ENCODE measurements around the gene KCNQ1OT1.

KCNQ1OT1 gene

DNA sequence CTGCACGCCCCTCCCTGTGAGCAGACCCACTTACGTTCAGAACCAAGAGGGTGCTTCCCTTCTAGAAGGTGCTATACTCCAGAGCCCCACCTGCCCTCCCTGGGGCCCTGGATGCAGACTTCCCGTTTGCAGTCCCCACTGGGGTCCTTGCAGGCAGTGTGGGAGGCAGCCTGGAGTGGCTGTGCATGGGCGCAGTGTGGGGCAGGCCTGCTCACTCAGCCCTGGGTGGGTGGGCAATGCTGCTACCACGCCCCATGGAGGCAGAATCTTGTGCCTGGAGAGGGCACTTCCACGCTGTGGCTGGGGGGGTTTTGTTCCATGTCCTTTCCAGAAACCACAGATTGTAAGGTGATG lies 116.2 kb downstream of the KCNQ1OT1 start:
- Histone ChIP-seq H3K36me3 (ENCODE audit: insufficient read depth, low read depth, low read length) (no peaks in the 10 kb centered on the region), H3K27me3 (ENCODE audit: insufficient read depth, low read length) (peaks cover 97% of the 10 kb centered on the region), H3K4me3 (ENCODE audit: low read length) (no peak overlapping the region), H3K4me1 (ENCODE audit: insufficient read depth, low read length) (no peaks in the 10 kb centered on the region), H3K9ac (ENCODE audit: low read depth, low read length) (no peak overlapping the region), H3K9me3 (ENCODE audit: insufficient read depth, low read depth, low read length) (no peaks in the 10 kb centered on the region), H3K27ac (ENCODE audit: low read length) (no peak overlapping the region)

DNA sequence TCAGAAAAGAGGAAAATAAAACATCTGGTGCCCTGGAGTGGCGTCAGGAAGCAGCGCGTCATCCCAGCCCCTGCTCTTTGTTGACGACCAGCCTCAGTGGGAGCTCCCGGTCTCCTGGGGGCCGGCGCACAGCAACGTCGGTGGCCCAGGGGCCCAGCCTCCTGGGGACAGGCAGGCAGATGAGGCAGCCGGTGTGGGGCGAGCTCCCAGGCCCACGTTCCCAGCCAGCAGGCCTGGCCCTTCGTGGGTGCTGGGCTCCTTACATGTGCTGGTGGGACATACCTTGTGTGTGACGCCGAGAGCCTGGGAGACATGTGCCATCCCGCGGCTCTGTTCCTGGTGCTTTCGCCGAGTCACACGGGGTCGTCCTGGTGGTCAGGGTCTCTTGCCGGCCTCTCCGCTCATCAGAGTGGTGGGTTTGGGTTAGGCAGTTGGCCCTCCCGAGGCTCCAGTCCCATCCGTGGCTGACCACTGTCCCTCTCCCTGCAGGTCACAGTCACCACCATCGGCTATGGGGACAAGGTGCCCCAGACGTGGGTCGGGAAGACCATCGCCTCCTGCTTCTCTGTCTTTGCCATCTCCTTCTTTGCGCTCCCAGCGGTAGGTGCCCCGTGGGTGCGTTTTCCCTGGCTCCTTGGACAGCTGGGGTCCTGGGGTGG lies 116.7 kb downstream of the KCNQ1OT1 start:
- Histone ChIP-seq H3K9ac (ENCODE audit: low read depth, low read length) (no peak overlapping the region), H3K9me3 (ENCODE audit: insufficient read depth, low read depth, low read length) (no peaks in the 10 kb centered on the region), H3K4me1 (ENCODE audit: insufficient read depth, low read length) (no peaks in the 10 kb centered on the region), H3K36me3 (ENCODE audit: insufficient read depth, low read depth, low read length) (no peaks in the 10 kb centered on the region), H3K27ac (ENCODE audit: low read length) (no peak overlapping the region), H3K27me3 (ENCODE audit: insufficient read depth, low read length) (peaks cover 97% of the 10 kb centered on the region), H3K4me3 (ENCODE audit: low read length) (no peak overlapping the region)

DNA sequence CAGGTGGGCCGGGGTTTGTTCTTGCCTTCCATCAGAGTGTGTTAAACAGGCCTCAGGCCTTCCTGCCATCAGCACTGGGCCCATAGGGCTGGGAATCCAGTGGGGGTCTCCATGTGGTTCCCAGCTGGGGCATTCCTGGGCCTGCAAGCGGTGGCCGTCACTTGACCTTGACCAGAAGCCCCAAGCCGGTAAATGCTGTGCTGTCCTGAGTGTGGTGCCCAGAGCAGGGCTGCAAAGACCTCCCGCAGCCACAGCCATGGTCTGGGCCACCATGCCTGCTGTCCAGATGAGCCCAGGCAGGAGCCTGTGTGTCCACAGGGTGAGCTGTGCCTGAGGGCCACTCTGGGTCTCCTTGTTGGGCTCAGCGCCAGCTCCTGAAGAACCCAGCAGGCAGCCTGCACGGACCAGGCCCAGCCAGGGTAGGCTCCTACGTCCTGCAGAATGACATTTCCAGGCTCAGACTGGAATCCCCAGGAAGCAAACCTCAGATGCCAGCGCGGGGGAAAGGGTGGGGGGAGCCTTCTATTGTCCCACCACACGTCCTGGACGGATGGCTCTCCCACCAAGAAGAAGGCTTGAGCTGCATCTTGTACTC lies 117.3 kb downstream of the KCNQ1OT1 start:
- Histone ChIP-seq H3K4me1 (ENCODE audit: insufficient read depth, low read length) (no peaks in the 10 kb centered on the region), H3K4me3 (ENCODE audit: low read length) (no peak overlapping the region), H3K27me3 (ENCODE audit: insufficient read depth, low read length) (peaks cover 93% of the 10 kb centered on the region), H3K27ac (ENCODE audit: low read length) (no peak overlapping the region), H3K36me3 (ENCODE audit: insufficient read depth, low read depth, low read length) (no peaks in the 10 kb centered on the region), H3K9ac (ENCODE audit: low read depth, low read length) (no peak overlapping the region), H3K9me3 (ENCODE audit: insufficient read depth, low read depth, low read length) (no peaks in the 10 kb centered on the region)

DNA sequence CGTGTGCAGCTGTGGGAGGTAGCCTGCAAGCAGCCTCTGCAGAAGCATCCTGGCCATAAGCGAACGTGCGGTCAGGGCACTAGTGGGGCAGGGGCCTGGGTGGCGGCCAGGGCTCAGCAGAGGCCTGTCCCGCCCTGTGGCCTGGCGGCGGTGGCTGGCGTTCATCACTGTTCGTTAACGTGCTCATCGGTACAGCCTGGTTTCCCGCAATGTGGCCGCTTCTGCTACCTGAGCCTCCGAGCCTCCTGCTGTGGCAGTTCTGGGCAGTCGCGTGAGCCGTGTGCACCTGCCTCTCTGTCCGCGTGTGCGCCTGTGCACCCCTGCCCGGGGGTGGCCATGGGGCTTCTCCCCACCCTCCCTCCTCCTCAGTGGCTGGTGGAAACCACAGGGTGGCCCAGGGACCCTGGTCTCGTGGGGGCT lies 117.9 kb downstream of the KCNQ1OT1 start:
- Histone ChIP-seq H3K27me3 (ENCODE audit: insufficient read depth, low read length) (peaks cover 92% of the 10 kb centered on the region), H3K27ac (ENCODE audit: low read length) (no peak overlapping the region), H3K4me3 (ENCODE audit: low read length) (no peak overlapping the region), H3K4me1 (ENCODE audit: insufficient read depth, low read length) (no peaks in the 10 kb centered on the region), H3K36me3 (ENCODE audit: insufficient read depth, low read depth, low read length) (no peaks in the 10 kb centered on the region), H3K9me3 (ENCODE audit: insufficient read depth, low read depth, low read length) (no peaks in the 10 kb centered on the region), H3K9ac (ENCODE audit: low read depth, low read length) (no peak overlapping the region)

DNA sequence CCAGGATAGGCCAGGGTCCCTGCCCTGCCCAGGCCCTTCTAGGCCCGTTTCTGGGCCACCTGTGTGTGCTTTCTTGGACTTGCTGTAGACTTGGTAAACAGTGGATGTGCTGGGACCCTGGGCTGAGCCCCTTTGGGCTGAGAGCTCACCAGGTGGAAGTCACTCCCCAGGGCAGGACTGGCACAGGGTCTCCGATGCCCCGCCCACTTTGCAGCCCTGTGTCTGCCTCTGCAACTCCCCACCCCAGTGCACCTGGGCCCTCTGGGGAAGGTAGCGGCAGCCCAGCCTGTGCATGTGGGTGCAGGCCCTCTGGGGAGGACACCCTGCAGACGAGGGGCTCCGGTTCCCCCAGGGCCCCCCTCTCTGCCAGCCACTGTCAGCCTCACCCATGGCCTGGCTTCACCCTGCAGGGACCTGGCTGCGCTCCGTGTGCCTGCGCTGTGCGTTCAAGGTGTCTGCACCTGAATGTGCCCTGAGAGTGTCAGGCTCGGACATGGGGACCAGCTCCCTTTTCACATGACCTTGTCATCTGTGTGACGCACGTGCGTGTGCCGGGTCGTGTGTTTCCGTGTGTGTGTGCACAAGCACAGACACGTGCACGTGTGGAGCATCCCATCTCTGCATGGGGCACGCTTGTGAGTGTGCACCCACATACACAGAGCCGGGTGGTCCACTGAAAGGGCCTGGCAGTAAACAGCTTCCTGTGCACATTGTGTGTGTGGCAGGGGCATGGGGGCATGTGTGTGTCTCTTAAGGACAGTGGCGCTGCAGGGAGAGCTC lies 118.5 kb downstream of the KCNQ1OT1 start:
- Histone ChIP-seq H3K9ac (ENCODE audit: low read depth, low read length) (no peak overlapping the region), H3K4me3 (ENCODE audit: low read length) (no peak overlapping the region), H3K27me3 (ENCODE audit: insufficient read depth, low read length) (peaks cover 92% of the 10 kb centered on the region), H3K9me3 (ENCODE audit: insufficient read depth, low read depth, low read length) (no peaks in the 10 kb centered on the region), H3K4me1 (ENCODE audit: insufficient read depth, low read length) (no peaks in the 10 kb centered on the region), H3K36me3 (ENCODE audit: insufficient read depth, low read depth, low read length) (no peaks in the 10 kb centered on the region), H3K27ac (ENCODE audit: low read length) (no peak overlapping the region)

DNA sequence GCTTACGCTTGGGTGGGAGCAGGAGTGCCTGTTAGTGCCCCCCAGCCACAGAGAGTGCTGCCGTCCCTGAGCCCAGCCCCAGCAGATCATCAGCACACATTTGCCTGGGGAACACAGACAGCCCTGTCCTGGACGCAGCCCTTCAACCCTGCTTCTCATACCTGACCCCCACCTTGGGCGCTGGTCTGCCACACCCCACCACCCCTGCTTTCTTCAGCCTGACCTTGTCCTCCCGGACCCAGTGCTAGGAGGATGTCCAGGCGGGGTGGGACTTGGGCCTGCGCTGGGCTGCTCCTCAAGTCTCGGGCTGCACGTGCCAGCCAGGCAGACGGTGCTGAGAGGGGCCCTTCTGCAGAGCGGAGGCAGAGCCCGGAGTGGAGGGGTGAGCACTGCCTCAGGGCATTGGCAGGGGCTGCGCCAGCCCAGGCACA lies 119.2 kb downstream of the KCNQ1OT1 start:
- Histone ChIP-seq H3K36me3 (ENCODE audit: insufficient read depth, low read depth, low read length) (no peaks in the 10 kb centered on the region), H3K4me1 (ENCODE audit: insufficient read depth, low read length) (no peaks in the 10 kb centered on the region), H3K27me3 (ENCODE audit: insufficient read depth, low read length) (peaks cover 92% of the 10 kb centered on the region), H3K9ac (ENCODE audit: low read depth, low read length) (no peak overlapping the region), H3K9me3 (ENCODE audit: insufficient read depth, low read depth, low read length) (no peaks in the 10 kb centered on the region), H3K4me3 (ENCODE audit: low read length) (no peak overlapping the region), H3K27ac (ENCODE audit: low read length) (no peak overlapping the region)

DNA sequence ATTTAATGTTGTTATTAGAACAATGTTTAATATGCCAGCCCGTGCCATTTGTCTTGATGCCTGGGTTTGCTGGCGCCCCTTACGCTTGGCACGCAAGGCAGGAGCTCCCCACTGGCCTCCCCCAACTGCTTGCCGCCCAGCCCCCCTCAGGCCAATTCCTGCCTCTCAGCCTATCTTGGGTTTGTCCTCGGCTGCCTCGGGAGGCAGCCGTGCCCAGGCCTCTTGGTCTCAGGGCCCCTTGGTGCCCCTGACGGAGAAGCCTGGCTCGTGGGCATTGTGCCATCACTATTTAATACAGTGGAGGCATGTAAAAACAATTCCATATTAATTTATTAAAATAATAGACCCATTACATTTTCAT lies 119.8 kb downstream of the KCNQ1OT1 start:
- Histone ChIP-seq H3K9me3 (ENCODE audit: insufficient read depth, low read depth, low read length) (no peaks in the 10 kb centered on the region), H3K27ac (ENCODE audit: low read length) (no peak overlapping the region), H3K4me1 (ENCODE audit: insufficient read depth, low read length) (no peaks in the 10 kb centered on the region), H3K27me3 (ENCODE audit: insufficient read depth, low read length) (peaks cover 91% of the 10 kb centered on the region), H3K4me3 (ENCODE audit: low read length) (no peak overlapping the region), H3K36me3 (ENCODE audit: insufficient read depth, low read depth, low read length) (no peaks in the 10 kb centered on the region), H3K9ac (ENCODE audit: low read depth, low read length) (no peak overlapping the region)

DNA sequence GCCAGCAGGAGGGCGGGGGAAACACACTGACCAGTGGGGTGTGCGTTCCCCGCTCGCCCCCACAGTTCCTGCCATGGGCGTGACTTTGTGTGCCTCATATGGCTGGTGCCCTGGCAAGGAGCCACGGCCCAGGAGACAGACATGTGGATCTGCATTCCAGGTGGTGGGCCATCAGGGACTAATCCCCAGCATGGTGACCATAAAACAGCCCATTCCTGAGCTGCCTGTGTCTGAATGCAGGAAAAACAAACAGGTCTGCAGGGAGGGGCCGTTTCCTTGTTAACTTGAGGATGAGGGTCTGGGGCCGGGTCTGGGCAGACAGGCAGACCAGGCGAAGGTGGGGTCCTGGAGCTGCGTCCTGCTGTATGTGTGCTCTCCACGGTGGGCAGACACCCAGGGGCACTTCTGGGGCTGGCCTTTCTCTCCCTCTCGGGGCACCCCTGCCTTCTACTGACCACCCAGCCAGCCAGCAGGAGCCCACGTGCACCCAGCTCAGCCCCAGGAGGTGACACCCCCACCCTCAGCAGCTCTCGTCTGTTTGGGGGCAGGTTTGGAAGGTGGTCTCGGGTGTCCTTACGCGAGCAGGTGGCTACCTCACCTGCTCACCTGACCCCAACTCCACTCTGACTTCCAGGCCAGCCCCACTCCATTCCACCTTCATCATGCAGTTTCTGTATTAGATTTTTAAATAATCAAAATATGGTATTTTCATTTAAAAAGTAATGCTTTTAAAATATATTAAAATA lies 120.3 kb downstream of the KCNQ1OT1 start:
- no peak overlapping the region for H3K27ac ChIP-seq (ENCODE audit: low read length)
- H3K36me3 ChIP-seq (ENCODE audit: insufficient read depth, low read depth, low read length): no peaks in the 10 kb centered on the region
- no peak overlapping the region for H3K9ac ChIP-seq (ENCODE audit: low read depth, low read length)
- no peak overlapping the region for H3K4me3 ChIP-seq (ENCODE audit: low read length)
- H3K4me1 ChIP-seq (ENCODE audit: insufficient read depth, low read length): no peaks in the 10 kb centered on the region
- peaks cover 85% of the 10 kb centered on the region for H3K27me3 ChIP-seq (ENCODE audit: insufficient read depth, low read length)
- no peaks in the 10 kb centered on the region for H3K9me3 ChIP-seq (ENCODE audit: insufficient read depth, low read depth, low read length)

DNA sequence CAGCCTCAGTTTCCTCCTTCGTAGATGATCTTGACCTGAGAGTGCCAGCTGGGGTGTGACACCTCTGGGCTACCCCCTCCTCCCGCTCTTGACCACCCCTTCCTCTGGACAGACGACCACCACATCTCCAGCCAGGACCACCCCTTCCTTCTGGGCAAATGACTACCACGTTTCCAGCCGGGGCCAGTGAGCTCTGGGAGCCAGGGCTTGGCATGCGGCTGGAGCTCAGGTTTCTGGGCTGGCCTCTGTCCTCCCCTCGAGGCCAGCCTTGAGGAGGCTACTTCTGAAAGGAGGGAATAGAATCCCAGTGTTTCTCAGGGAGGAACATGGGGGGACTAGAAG lies 120.9 kb downstream of the KCNQ1OT1 start:
- no peaks in the 10 kb centered on the region for H3K36me3 ChIP-seq (ENCODE audit: insufficient read depth, low read depth, low read length)

DNA sequence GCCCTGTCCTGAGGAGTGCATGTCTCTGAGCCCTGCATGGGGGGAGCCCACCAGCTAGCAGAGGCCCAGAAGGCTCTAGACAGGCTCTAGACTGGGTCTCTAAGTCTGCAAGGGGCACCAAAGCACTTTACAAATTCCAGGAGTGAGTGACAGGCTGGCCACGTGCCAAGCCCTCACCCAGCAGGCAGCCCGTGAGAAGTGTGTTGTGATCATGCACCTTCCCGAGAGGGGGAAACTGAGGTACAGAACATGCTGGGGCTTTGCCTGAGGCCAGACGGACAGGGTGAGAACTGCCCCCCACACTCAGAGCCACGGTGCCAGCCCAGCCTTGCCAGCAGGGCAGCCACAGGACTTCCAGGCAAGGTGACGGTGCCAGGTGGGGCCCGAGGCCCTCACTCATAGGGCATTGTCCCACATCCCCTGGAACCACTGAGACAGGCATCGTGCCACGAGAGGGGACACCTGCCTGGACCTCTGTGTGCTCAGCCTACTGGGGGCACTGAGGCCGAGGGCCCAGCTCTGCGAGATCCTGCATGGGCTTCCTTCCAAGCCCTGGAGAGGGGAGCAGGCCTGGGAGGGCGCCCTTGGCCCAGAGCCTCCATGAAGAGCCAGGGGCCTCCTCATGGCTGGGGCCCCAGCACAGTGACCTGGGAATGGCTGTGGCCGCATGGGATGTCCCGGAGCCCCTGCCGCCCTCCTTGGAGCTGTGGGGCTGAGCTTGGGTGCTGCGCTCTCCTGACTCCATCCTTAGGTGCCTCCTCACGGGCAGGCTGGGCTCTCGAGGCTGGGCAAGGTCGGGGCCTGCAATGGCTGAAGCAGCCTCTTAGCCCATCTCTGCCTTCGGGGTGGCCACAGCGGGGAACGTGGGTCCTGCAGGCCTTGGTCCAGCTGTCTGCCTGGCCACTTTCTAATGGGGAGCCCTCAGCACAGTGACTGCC lies 121.5 kb downstream of the KCNQ1OT1 start:
- Histone ChIP-seq H3K36me3 (ENCODE audit: insufficient read depth, low read depth, low read length) (no peaks in the 10 kb centered on the region), H3K27ac (ENCODE audit: low read length) (no peak overlapping the region), H3K4me3 (ENCODE audit: low read length) (no peak overlapping the region), H3K27me3 (ENCODE audit: insufficient read depth, low read length) (peaks cover 76% of the 10 kb centered on the region), H3K9me3 (ENCODE audit: insufficient read depth, low read depth, low read length) (no peaks in the 10 kb centered on the region), H3K4me1 (ENCODE audit: insufficient read depth, low read length) (no peaks in the 10 kb centered on the region), H3K9ac (ENCODE audit: low read depth, low read length) (no peak overlapping the region)

More for the DNA sequence above, 120.9 kb downstream of the KCNQ1OT1 start:
- no peak overlapping the region for H3K4me3 ChIP-seq (ENCODE audit: low read length)
- no peak overlapping the region for H3K27ac ChIP-seq (ENCODE audit: low read length)
- H3K4me1 ChIP-seq (ENCODE audit: insufficient read depth, low read length): no peaks in the 10 kb centered on the region
- H3K27me3 ChIP-seq (ENCODE audit: insufficient read depth, low read length): peaks cover 79% of the 10 kb centered on the region
- no peak overlapping the region for H3K9ac ChIP-seq (ENCODE audit: low read depth, low read length)
- no peaks in the 10 kb centered on the region for H3K9me3 ChIP-seq (ENCODE audit: insufficient read depth, low read depth, low read length)
